HepG2 (cell line): ENCODE measurements around the gene DFFA. TPM values are rescaled to one million over a fixed set of nuclear protein-coding genes. Genes with fewer than 3 reads are reported as not detected.

Experiments used
- ATAC-seq: fragments of 200-7000 bp; cut with Tn5 transposase; 3 replicates; pipeline ENCODE4 v1.9.1; 2020; ENCODE audit warnings: mild to moderate bottlenecking, moderate library complexity
- BruUV-seq: library from RNA; stranded (reverse); fragments of 400-500 nt; replicated peaks from 2 replicates; lab custom pipeline; 2021; lab: Mats Ljungman, UMichigan
- CTCF ChIA-PET: fragments of 300-600 bp; formaldehyde crosslinking; extraction: SDS; loops from one replicate; lab custom pipeline; 2021; ENCODE audit warnings: low total read pairs, inconsistent platforms, low intra/inter-chr PET ratio; lab: Yijun Ruan, JAX
- POLR2A ChIA-PET: fragments of 350-600 bp; sonication (Branson Sonifier 250); formaldehyde crosslinking; loops from one replicate; lab custom pipeline; 2020; ENCODE audit warnings: antibody characterized with exemption, inconsistent platforms; lab: Yijun Ruan, JAX
- DNase-seq: peaks from one replicate; pipeline ENCODE4 v3.0.0-alpha.2; 2015; ENCODE audit warnings: low spot score
- FAIRE-seq: peaks from 3 replicates; lab custom pipeline; 2011; peaks lifted over from hg19 to GRCh38; lab: Jason Lieb, UNC
- H2AFZ ChIP-seq: one replicate; pipeline ENCODE4 v1.6.1; 2011; ENCODE audit warnings: low read length, inconsistent platforms
- H3K27ac ChIP-seq: fragments of 300-600 bp; 3 replicates; pipeline ENCODE4 v1.8.0; 2011; ENCODE audit warnings: mixed run types, mild to moderate bottlenecking, mixed read lengths, low read length, inconsistent platforms; ENCODE audit not compliant: insufficient read depth; ENCODE audit errors: extremely low read length
- H3K27me3 ChIP-seq, 2 experiments: fragments of 200-600 bp in 1 of 2; 2 replicates in 1 of 2; 3 replicates in 1 of 2; pipeline versions ENCODE4 v1.6.0 to v1.8.0; 2011; ENCODE audit warnings: low read length in 2 of 2, mild to moderate bottlenecking in 2 of 2, moderate library complexity in 2 of 2, inconsistent platforms in 1 of 2; ENCODE audit not compliant: insufficient read depth in 2 of 2, control insufficient read depth in 1 of 2
- H3K36me3 ChIP-seq, 2 experiments: fragments of 200-600 bp in 1 of 2; replicated peaks in 1 of 2; 2 replicates in 1 of 2; 3 replicates in 1 of 2; pipeline versions ENCODE4 v1.5.1 to v1.8.0; 2011; ENCODE audit warnings: low read length in 2 of 2, inconsistent platforms in 1 of 2; ENCODE audit not compliant: insufficient read depth in 2 of 2, control insufficient read depth in 1 of 2
- H3K4me1 ChIP-seq: 2 replicates; pipeline ENCODE4 v1.5.1; 2012; ENCODE audit warnings: low read length, inconsistent platforms; ENCODE audit not compliant: insufficient read depth
- H3K4me2 ChIP-seq: 2 replicates; pipeline ENCODE4 v1.6.0; 2011; ENCODE audit warnings: low read depth, low read length, inconsistent platforms
- H3K4me3 ChIP-seq, 3 experiments: fragments of 200-600 bp in 1 of 3; sonication (generic), shearing (Covaris generic) in 1 of 3; replicated peaks in 1 of 3; 2 replicates each; pipeline ENCODE4 v1.5.1; 2011 to 2016; ENCODE audit warnings: low read length in 3 of 3, inconsistent platforms in 2 of 3, low read depth in 2 of 3, mild to moderate bottlenecking in 2 of 3, control low read depth in 1 of 3, mixed read lengths in 1 of 3; ENCODE audit not compliant: insufficient read depth in 1 of 3
- H3K79me2 ChIP-seq: one replicate; pipeline ENCODE4 v1.6.1; 2011; ENCODE audit warnings: low read length, inconsistent platforms; ENCODE audit not compliant: insufficient read depth
- H3K9ac ChIP-seq: 2 replicates; pipeline ENCODE4 v1.6.0; 2011; ENCODE audit warnings: mild to moderate bottlenecking, low read depth, low read length, inconsistent platforms; ENCODE audit not compliant: insufficient read depth
- H3K9me3 ChIP-seq: 2 replicates; pipeline ENCODE4 v1.5.1; 2012; ENCODE audit warnings: mild to moderate bottlenecking, low read length
- H4K20me1 ChIP-seq: 2 replicates; pipeline ENCODE4 v1.6.0; 2011; ENCODE audit warnings: inconsistent platforms, mild to moderate bottlenecking, low read length, moderate library complexity; ENCODE audit not compliant: insufficient read depth
- ARID5B ChIP-seq: IDR thresholded peaks from 2 replicates; pipeline ENCODE4 v1.4.0; 2020; ENCODE audit warnings: mild to moderate bottlenecking, missing genetic modification reagents
- BHLHE40 ChIP-seq: IDR thresholded peaks from 2 replicates; pipeline ENCODE4 v1.6.1; 2011; ENCODE audit warnings: low read length, improper control_type of control experiment
- GATAD1 ChIP-seq: IDR thresholded peaks from 2 replicates; pipeline ENCODE4 v1.6.1; 2016; ENCODE audit warnings: missing genetic modification reagents, missing compliant biosample characterization
- MED13 ChIP-seq: sonication (generic); formaldehyde crosslinking; IDR thresholded peaks from 2 replicates; pipeline ENCODE4 v1.5.0; 2020; ENCODE audit warnings: missing genetic modification reagents
- PHF20 ChIP-seq: sonication (generic); formaldehyde crosslinking; IDR thresholded peaks from 2 replicates; pipeline ENCODE4 v1.5.0; 2020; ENCODE audit warnings: mild to moderate bottlenecking, missing genetic modification reagents
- SP4 ChIP-seq: sonication (generic); formaldehyde crosslinking; IDR thresholded peaks from 2 replicates; pipeline ENCODE4 v1.8.1; 2023; ENCODE audit warnings: mild to moderate bottlenecking, missing genetic modification reagents
- SSRP1 ChIP-seq: IDR thresholded peaks from 2 replicates; pipeline ENCODE4 v1.6.1; 2016; ENCODE audit warnings: control low read depth
- STAG1 ChIP-seq: sonication (generic); formaldehyde crosslinking; IDR thresholded peaks from 2 replicates; pipeline ENCODE4 v1.4.0; 2020; ENCODE audit warnings: missing genetic modification reagents
- ZBTB49 ChIP-seq: sonication (generic); formaldehyde crosslinking; IDR thresholded peaks from 2 replicates; pipeline ENCODE4 v1.4.0; 2020; ENCODE audit warnings: missing genetic modification reagents, borderline replicate concordance
- ZMYM2 ChIP-seq: sonication (generic); formaldehyde crosslinking; IDR thresholded peaks from 2 replicates; pipeline ENCODE4 v1.8.0; 2022; ENCODE audit warnings: mild to moderate bottlenecking, missing genetic modification reagents
- ZNF281 ChIP-seq: sonication (generic); formaldehyde crosslinking; IDR thresholded peaks from 2 replicates; pipeline ENCODE4 v1.4.0; 2020; ENCODE audit warnings: missing genetic modification reagents, borderline replicate concordance
- ZNF766 ChIP-seq: sonication (generic); formaldehyde crosslinking; IDR thresholded peaks from 2 replicates; pipeline ENCODE4 v1.5.0; 2020; ENCODE audit warnings: missing genetic modification reagents, borderline replicate concordance
- ZNF776 ChIP-seq: sonication (generic); formaldehyde crosslinking; IDR thresholded peaks from 2 replicates; pipeline ENCODE4 v1.4.0; 2020; ENCODE audit warnings: mild to moderate bottlenecking, missing genetic modification reagents
- WGBS: methylation state at CpG from one replicate; pipeline ENCODE4 v1.1.6; 2017; ENCODE audit warnings: low lambda C conversion rate; 5-methylcytosine and 5-hydroxymethylcytosine counted together
- in situ Hi-C: cut with HindIII; loops from 2 replicates; pipeline ENCODE4 v1.10.0; 2017; ENCODE audit warnings: low pct_unique_long_range_greater_than_20kb; ENCODE audit not compliant: extremely low pct_ligation_motif_present
- intact Hi-C: fragments of 100-400 bp; cut with micrococcal nuclease; formaldehyde crosslinking; loops from one replicate; pipeline ENCODE4 v1.10.0; 2022; ENCODE audit not compliant: unreplicated experiment
- polyA plus RNA-seq, 8 experiments: library from polyadenylated mRNA; depleted of rRNA in 3 of 8; stranded (reverse) in 7 of 8; unstranded in 1 of 8; fragments of >200 nt; fragmentation: Illumina TruSeq in 4 of 8; extraction: Trizol in 4 of 8; gene quantifications; 2 replicates each; pipeline versions ENCODE4 v1.2.1 to v1.2.3, GENCODE V29; 2011 to 2016; ENCODE audit warnings: low read depth in 4 of 8, missing spikeins in 1 of 8, mixed read lengths in 1 of 8; ENCODE audit not compliant: insufficient read depth in 1 of 8
- total RNA-seq, 5 experiments: library from RNA; depleted of rRNA; stranded (reverse); fragments of >200 nt; fragmentation: Illumina TruSeq; extraction: Trizol; gene quantifications; 2 replicates each; pipeline ENCODE4 v1.2.3, GENCODE V29; 2016; ENCODE audit warnings: low read depth in 1 of 5

DFFA gene
- total and polyA plus RNA-seq, 2 of the 13 experiments (the other 11 are each of a cell fraction or from before 2014, with no cell fraction given): 16.5 to 33.9 TPM

- ATAC-seq: peak; percentile 91
- peaks cover 63% of the 10 kb centered on the region for H3K4me1 ChIP-seq
- no peak overlapping the region for H3K27ac ChIP-seq
- no peak overlapping the region for H3K4me2 ChIP-seq
- H3K9me3 ChIP-seq: no peaks in the 10 kb centered on the region
- 66% methylated on average over 17 of the region's 17 CpGs for WGBS
- ChIA-PET CTCF (interaction anchor here (1.6 to 2.5 kb wide), 2 partner anchors 282 to 402 kb away, joined by 3 to 6 read pairs; no protein-coding TSS in a partner anchor), POLR2A (interaction anchor here (1.0 kb wide), 1 partner anchor 178 kb away, joined by 3 read pairs; no protein-coding TSS in a partner anchor)
- no peaks in the 10 kb centered on the region for H3K27me3 ChIP-seq
- H4K20me1 ChIP-seq: peaks cover 21% of the 10 kb centered on the region
- H3K79me2 ChIP-seq: peaks cover 37% of the 10 kb centered on the region
- intact Hi-C loops (loop anchor here (1.0 to 2.0 kb wide), 2 partner anchors 360 to 434 kb away; no protein-coding TSS in a partner anchor), in situ Hi-C loops (loop anchor here (10.0 kb wide), 1 partner anchor 438 kb away; no protein-coding TSS in a partner anchor)
- FAIRE-seq: peak; percentile 93
- no peak overlapping the region for H2AFZ ChIP-seq
- H3K4me3 ChIP-seq: no peak overlapping the region
- peaks cover 0 to 3% of the 10 kb centered on the region in 2 experiments; a peak in 1 of 5 replicates for H3K36me3 ChIP-seq
- no peak overlapping the region for H3K9ac ChIP-seq
- BruUV-seq: no TSS peak
- peak; percentile 84 for DNase-seq
- TF ChIP-seq MED13 (CRISPR knock-in tag) (no peak), ZBTB49 (CRISPR knock-in tag) (no peak), SSRP1 (CRISPR knock-in tag) (0 out of 2 replicates have a peak, but pooled peaks have one; percentile 37), ZNF766 (CRISPR knock-in tag) (no peak), SP4 (CRISPR knock-in tag) (no peak), ARID5B (CRISPR knock-in tag) (0 out of 2 replicates have a peak, but pooled peaks have one; percentile 31), STAG1 (CRISPR knock-in tag) (peak; percentile 89), ZMYM2 (CRISPR knock-in tag) (no peak), ZNF776 (CRISPR knock-in tag) (no peak), GATAD1 (CRISPR knock-in tag) (0 out of 2 replicates have a peak, but pooled peaks have one; percentile 22), PHF20 (CRISPR knock-in tag) (no peak), ZNF281 (CRISPR knock-in tag) (no peak), BHLHE40 (no peak)
These were observed 35.0 kb upstream of the DFFA start for GRCh38 chr1:10507111-10507879.
